RPMI8226 (cell line): ENCODE measurements around the gene CRYGS.
"Not testable (repeated sequence)": the region's sequence is repeated elsewhere in the genome, so short reads cannot be mapped to it uniquely, and the experiment has no call there.

ENCODE experiments used
- DNase-seq: peaks from one replicate; pipeline ENCODE4 v3.0.0-alpha.2; 2015

Gene CRYGS

DNA sequence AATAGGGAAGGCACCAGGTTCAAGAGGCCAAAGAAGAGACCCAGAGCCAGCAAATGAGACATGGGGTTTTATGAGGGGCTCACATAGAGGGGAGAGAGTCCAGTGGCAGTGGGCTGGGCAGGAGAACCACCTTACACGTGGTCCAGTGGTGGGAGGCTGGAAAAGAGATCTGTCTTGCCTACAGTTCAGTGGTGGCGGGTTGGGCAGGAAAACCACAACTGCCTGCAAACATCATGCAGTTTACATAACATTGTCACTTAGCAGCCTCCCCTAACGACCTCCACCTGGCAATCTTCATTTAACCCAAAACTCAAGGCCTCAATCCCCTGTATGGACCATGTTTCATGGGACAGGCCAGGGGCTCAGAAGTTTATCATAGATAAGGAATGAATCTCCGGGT, 29.1 kb downstream of the CRYGS start:
- no peak for DNase-seq

DNA sequence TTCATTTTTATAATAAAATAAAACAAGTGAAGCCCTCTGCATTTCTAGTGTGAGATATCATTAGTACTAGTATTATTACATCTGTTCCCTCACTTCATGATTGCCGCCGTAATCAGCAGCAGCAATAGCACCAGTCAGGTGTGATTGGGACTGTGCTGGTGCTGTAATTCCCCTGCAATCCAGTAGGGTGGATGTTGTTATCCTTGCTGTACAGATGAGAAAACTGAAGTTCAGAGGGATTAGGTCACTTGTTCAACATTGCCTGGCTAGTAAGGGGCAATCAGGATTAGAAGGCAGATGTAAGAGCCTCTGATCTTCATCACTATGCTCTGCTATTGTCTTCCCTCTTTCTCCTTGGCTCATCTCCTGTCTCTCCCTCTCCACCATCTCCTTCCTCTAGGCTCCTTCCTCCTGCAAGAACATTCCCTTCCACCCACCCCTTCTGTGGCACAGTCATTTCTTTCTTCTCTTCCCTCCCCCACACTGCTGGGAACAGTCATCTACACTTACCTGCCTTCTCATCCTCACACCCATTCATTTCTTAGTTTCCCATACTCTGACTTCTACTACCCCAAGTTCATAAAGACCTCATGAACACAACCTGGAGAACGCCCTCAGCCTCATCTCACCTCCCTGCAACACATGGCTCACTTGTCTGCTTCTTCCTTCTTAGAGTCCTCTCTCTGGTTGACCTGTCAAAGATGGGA, 29.7 kb downstream of the CRYGS start:
- DNase-seq, result no peak

DNA sequence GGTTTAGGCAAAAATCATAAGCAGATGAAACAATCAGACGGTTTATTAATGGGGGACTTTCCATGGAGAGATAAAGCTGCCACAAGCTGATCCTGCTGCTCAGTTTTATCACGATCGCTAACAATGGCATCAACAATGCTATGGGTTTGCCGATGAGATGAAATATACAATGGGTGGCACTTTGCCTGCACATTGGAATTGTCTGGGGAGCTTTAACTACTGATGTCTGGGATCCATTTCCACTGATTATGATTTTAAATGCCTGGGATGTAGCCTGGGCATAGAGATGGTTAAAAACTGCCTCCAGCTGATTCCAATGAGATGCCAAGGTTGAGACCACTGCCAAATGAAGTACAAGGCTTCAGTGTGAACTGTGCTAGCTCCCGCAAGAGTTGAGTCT, 30.8 kb downstream of the CRYGS start:
- DNase-seq, result no peak

DNA sequence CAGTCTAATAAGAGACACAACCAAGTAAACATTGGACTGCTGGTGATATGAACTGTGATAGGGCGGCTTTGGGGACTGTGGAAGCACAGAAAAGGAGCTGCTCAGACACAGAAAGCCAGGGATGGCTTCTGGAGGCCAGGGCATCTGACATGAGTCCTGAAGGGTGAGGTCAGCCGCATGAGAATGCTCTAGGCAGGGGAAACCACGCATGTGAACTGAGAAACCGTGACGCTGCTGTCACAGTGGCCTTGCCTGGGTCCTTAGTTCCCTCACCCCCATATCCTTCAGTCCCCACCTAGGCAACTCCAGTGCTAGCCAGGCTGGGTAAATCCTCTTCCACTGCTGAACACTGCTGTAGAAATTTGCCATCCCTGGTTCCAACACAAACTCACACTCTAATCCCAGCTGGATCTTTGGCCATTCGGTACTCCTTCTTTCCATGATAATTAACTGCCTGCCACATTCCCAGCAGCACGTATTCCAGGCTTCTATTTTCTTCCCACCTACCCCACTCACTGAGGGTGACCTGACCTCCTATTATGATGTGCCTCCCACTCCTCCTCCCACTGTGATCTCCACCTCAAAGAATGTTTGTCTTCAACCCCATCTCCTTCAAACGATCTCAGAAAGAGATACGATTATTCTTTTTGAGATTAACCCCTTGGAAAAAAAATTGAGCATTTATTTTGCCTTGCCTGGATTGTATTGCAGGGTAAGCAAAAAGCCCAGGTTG, 31.4 kb downstream of the CRYGS start:
- no peak for DNase-seq

DNA sequence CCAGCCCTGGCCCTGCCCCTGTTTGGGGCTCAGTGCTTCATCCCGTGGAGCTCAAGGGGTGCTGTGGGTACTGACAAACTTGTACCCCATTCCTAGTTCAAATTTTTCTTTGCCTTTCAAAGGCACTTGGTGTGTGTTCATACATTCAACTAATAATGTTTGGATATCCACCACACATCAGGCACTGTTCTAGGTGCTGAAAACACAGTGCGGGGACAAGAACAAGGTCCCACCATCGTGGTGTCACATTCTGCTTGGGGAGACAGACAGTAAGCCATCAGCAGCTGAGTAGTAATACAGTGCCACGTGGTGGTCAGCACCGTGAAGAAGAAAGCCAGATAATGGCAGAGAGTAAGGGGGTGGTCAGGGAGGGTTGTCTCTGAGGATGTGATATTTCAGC, 32.5 kb downstream of the CRYGS start:
- DNase-seq, result no peak

GRCh38 chr3:186511245-186511644, 32.9 kb downstream of the CRYGS start:
- DNase-seq, result no peak

DNA sequence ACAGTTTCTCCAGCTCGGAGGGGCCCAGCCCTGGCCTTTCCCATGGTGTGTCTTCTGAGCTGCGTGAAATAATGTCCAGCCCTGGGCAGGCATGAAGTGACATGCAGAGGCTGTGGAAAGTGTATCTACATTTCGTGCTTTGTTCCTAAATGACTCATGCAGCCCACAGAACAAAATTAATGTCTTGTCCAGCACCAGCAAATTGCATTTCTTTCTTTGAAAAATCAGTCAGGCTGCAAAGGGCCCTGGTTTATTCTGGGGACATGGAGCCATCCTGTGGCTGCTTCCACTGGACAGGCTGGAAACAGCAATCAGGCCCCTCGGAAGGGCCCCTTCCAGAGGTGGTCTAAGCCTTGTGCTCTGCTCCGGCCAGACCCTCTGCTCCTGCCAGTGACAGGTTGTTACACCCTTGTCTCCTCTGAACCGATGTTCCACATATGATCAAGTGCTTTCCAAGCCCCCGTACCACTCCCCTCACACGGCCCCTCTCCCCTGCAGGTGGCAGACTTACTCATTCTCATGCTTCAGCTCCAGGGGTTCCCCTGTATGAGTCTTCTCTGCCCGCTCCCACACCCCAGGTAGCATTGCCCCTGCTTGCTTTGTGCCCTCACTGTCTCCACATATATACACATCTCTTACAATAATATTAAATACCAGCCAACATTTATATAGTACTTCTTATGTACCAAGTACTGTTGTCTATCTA, 33.7 kb downstream of the CRYGS start:
- no peak for DNase-seq

DNA sequence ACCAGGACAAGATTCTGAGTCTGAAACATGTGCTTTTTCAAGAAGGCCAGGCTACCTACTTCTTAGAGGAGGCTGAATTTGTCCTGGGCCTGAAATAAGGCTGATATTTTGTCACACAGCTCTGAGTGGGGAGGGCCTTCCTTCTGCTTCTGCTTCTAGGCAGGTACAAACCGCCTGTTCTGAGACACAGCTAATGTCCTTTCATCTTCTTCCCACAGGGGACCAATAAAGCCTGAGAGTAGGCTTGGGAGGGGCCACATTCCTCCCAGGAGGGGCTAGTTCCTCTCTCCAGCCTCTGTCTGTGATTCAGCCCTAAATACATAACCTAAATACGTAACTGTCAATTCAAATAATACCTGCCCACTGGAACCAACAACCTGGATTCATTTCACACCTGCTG, 34.8 kb downstream of the CRYGS start:
- no peak for DNase-seq

DNA sequence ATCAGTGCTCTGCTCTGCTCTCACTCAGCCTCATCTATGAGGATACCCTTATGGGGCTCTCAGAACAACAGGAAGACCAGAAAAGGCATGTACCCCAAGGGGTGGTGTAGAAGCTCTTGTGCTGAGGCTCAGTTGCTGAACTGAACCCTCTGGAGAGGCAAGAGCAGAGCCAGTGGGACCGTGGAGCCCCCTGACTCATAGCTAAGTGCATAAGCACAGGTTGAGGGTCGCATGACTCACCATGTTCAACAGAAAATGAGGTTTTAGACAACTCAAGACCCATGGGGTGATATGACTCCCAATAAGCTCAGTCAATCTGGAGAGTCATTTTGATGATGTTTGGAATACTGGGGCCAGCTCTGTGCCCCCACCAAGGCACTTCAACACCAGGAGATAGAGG, 37.3 kb downstream of the CRYGS start:
- DNase-seq, result no peak

- no peak for DNase-seq
These were observed 37.9 kb downstream of the CRYGS start for GRCh38 chr3:186506191-186506739.

- no peak for DNase-seq
These were observed 41.0 kb downstream of the CRYGS start for GRCh38 chr3:186502966-186503712.

GRCh38 chr3:186502138-186502948, 41.8 kb downstream of the CRYGS start:
- no peak for DNase-seq

- DNase-seq, result not testable (repeated sequence)
These were observed 44.2 kb downstream of the CRYGS start for GRCh38 chr3:186499949-186500348.

DNA sequence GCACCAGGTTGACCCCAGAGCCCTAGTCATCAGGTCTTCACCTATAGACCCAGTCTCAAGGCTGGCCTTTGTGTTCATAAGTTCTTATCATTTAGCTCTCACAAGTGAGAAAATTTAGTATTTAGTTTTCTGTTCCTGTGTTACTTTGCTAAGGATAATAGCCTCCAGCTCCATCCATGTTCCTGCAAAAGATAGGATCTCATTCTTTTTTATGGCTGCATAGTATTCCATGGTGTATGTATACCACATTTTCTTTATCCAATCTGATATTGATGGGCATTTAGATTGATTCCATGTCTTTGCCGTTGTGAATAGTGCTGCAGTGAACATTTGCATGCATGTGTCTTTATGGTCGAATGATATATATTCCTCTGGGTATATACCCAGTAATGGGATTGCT, 46.2 kb downstream of the CRYGS start:
- DNase-seq, result not testable (repeated sequence)

- DNase-seq, result no peak
These were observed 46.6 kb downstream of the CRYGS start for GRCh38 chr3:186497608-186498007.

DNA sequence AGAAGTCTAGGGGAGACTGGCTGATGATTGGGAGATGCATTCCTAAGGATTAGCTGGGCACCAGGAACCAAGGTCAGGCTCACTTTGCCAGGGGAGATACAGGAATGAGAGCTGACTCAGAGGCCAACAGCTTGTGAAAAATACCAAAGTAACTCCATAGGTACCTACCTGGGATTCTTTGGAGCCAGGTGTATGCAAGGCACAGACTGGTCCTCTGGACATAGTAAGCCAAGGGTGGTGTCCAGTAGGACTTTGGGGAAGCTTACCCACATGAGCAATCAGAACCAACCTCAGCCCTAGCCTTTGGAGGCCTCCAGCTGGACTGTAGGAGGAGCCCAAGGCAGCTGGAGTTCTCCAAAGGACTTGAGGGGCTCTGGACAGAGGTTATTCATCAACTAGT, 47.5 kb downstream of the CRYGS start:
- no peak for DNase-seq

DNA sequence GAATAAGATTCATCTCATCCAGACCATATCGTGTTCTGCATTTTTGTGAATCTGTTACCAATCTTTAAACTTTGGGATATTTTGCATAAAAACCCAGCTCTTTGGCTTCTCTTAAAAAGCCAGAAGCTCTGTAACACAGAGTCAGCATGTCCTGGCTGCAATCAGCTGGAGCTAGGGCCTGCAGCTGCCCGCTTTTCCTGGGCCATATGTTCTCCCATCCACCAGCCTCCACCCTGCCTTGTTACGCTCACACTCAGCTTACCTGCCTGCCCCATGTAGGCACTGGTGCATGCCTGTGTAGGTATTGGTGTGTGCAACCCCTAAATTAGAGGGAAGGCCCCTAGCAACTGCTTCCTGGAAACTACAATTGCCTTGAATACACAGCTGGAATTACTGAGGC, 48.2 kb downstream of the CRYGS start:
- no peak for DNase-seq

- DNase-seq, result no peak
These were observed 50.5 kb downstream of the CRYGS start for GRCh38 chr3:186493525-186494255.

GRCh38 chr3:186492385-186492984, 51.7 kb downstream of the CRYGS start:
- DNase-seq, result no peak

GRCh38 chr3:186489507-186489906, 54.7 kb downstream of the CRYGS start:
- no peak for DNase-seq
